Endothelial cell of umbilical vein (primary cell): ENCODE results near the gene OSBPL10. TPM values are rescaled to one million over a fixed set of nuclear protein-coding genes. Genes with fewer than 3 reads are reported as not detected.

Experiments
- BruUV-seq: library from RNA; stranded (reverse); fragments of 400-500 nt; replicated peaks from 2 replicates; lab custom pipeline; 2021; lab: Mats Ljungman, UMichigan
- CTCF ChIA-PET: fragments of 300-600, 350-600 bp; sonication (Branson Sonifier 250); formaldehyde crosslinking; loops from one replicate; lab custom pipeline; 2021; ENCODE audit warnings: antibody characterized with exemption, inconsistent platforms; lab: Charles Lee
- POLR2A ChIA-PET: fragments of 300-600, 350-600 bp; sonication (Branson Sonifier 250); formaldehyde crosslinking; loops from one replicate; lab custom pipeline; 2021; ENCODE audit warnings: antibody characterized with exemption, inconsistent platforms; lab: Charles Lee
- DNase-seq: peaks from one replicate; pipeline ENCODE4 v3.0.0-alpha.2; 2011; ENCODE audit warnings: low read depth, low spot score
- FAIRE-seq: peaks from 2 replicates; lab custom pipeline; 2011; peaks lifted over from hg19 to GRCh38; lab: Jason Lieb, UNC
- H2AFZ ChIP-seq: 2 replicates; pipeline ENCODE4 v1.6.0; 2012; ENCODE audit warnings: low read depth, low read length, control low read depth, inconsistent platforms
- H3K27ac ChIP-seq: 2 replicates; pipeline ENCODE4 v1.5.1; 2011; ENCODE audit warnings: low read depth, mild to moderate bottlenecking, control low read depth, low read length, moderate library complexity; ENCODE audit not compliant: insufficient read depth
- H3K27me3 ChIP-seq, 2 experiments: 2 replicates each; pipeline versions ENCODE4 v1.6.0 to v1.6.1; 2011; ENCODE audit warnings: low read length in 2 of 2, mixed read lengths in 1 of 2; ENCODE audit not compliant: control insufficient read depth in 2 of 2, insufficient read depth in 2 of 2
- H3K36me3 ChIP-seq, 2 experiments: 2 replicates in 1 of 2; 3 replicates in 1 of 2; pipeline ENCODE4 v1.5.1; 2011; ENCODE audit warnings: low read length in 2 of 2, mild to moderate bottlenecking in 1 of 2, moderate library complexity in 1 of 2; ENCODE audit not compliant: control insufficient read depth in 2 of 2, insufficient read depth in 2 of 2; ENCODE audit errors: extremely low read depth in 1 of 2
- H3K4me1 ChIP-seq: 3 replicates; pipeline ENCODE4 v1.5.1; 2011; ENCODE audit warnings: mild to moderate bottlenecking, low read length; ENCODE audit not compliant: control insufficient read depth, insufficient read depth; ENCODE audit errors: extremely low read depth
- H3K4me2 ChIP-seq: 2 replicates; pipeline ENCODE4 v1.6.1; 2011; ENCODE audit warnings: low read length, control low read depth, mixed read lengths; ENCODE audit not compliant: insufficient read depth
- H3K4me3 ChIP-seq, 3 experiments: fragments of 200-600 bp in 1 of 3; sonication (generic), shearing (Covaris generic) in 1 of 3; replicated peaks in 1 of 3; 2 replicates each; pipeline ENCODE4 v1.5.1; 2011 to 2016; ENCODE audit warnings: control low read depth in 3 of 3, low read length in 3 of 3, mild to moderate bottlenecking in 2 of 3, inconsistent platforms in 1 of 3, low read depth in 1 of 3, moderate library complexity in 1 of 3; ENCODE audit not compliant: insufficient read depth in 1 of 3
- H3K79me2 ChIP-seq: 2 replicates; pipeline ENCODE4 v1.6.0; 2012; ENCODE audit warnings: low read length, inconsistent platforms; ENCODE audit not compliant: control insufficient read depth, insufficient read depth
- H3K9ac ChIP-seq: replicated peaks from 2 replicates; pipeline ENCODE3; 2011; ENCODE audit warnings: low read length, control low read depth; ENCODE audit not compliant: insufficient read depth; ENCODE audit errors: extremely low read depth
- H3K9me1 ChIP-seq: replicated peaks from 3 replicates; pipeline ENCODE4 v1.6.0; 2011; ENCODE audit warnings: mild to moderate bottlenecking, low read length; ENCODE audit not compliant: control insufficient read depth, insufficient read depth; ENCODE audit errors: extremely low read depth
- H3K9me3 ChIP-seq: replicated peaks from 2 replicates; pipeline ENCODE4 v1.5.1; 2012; ENCODE audit warnings: low read length, inconsistent platforms; ENCODE audit not compliant: control insufficient read depth, insufficient read depth
- H4K20me1 ChIP-seq: replicated peaks from 2 replicates; pipeline ENCODE3; 2011; ENCODE audit warnings: mild to moderate bottlenecking, low read length; ENCODE audit not compliant: control insufficient read depth, insufficient read depth; ENCODE audit errors: extremely low read depth
- CTCF ChIP-seq, 2 donors: IDR thresholded peaks; 1 replicate in 1 of 2; 2 replicates in 1 of 2; pipeline ENCODE4 v1.5.1; 2011; ENCODE audit warnings: low read length in 2 of 2, mild to moderate bottlenecking in 2 of 2, moderate library complexity in 2 of 2, control low read depth in 1 of 2, inconsistent platforms in 1 of 2, low read depth in 1 of 2; ENCODE audit not compliant: insufficient read depth in 1 of 2; ENCODE audit errors: extremely low read depth in 1 of 2
- EZH2 ChIP-seq: IDR thresholded peaks from 2 replicates; pipeline ENCODE4 v1.6.1; 2012; ENCODE audit warnings: borderline replicate concordance, low read depth, mild to moderate bottlenecking, moderate library complexity, low read length, inconsistent platforms; ENCODE audit not compliant: severe bottlenecking
- FOS ChIP-seq: IDR thresholded peaks from 2 replicates; pipeline ENCODE4 v1.6.1; 2011; ENCODE audit warnings: mild to moderate bottlenecking, low read length, moderate library complexity, borderline replicate concordance; ENCODE audit not compliant: insufficient read depth
- GATA2 ChIP-seq: IDR thresholded peaks from 2 replicates; pipeline ENCODE4 v1.7.0; 2011; ENCODE audit warnings: low read depth, mild to moderate bottlenecking, moderate library complexity, mixed read lengths, low read length; ENCODE audit not compliant: insufficient read length, insufficient read depth
- JUN ChIP-seq: IDR thresholded peaks from 2 replicates; pipeline ENCODE4 v1.6.1; 2011; ENCODE audit warnings: borderline replicate concordance, low read depth; ENCODE audit not compliant: insufficient read length, insufficient read depth
- MAX ChIP-seq: IDR thresholded peaks from 2 replicates; pipeline ENCODE4 v1.6.1; 2011; ENCODE audit not compliant: insufficient read depth, insufficient read length
- MYC ChIP-seq: IDR thresholded peaks from one replicate; pipeline ENCODE4 v1.6.1; 2011; ENCODE audit warnings: mild to moderate bottlenecking, low read depth, low read length
- POLR2A ChIP-seq: IDR thresholded peaks from 2 replicates; pipeline ENCODE4 v1.6.1; 2012; ENCODE audit warnings: low read depth, mild to moderate bottlenecking, control low read depth, low read length
- POLR2AphosphoS5 ChIP-seq: IDR thresholded peaks from 2 replicates; pipeline ENCODE4 v1.6.1; 2012; ENCODE audit warnings: low read depth, mild to moderate bottlenecking, control low read depth, low read length, moderate library complexity; ENCODE audit not compliant: insufficient read depth
- dilution Hi-C: fragments of 300-500 bp; cut with MboI; formaldehyde crosslinking; loops from one replicate; pipeline ENCODE4 v1.15.0; 2019; ENCODE audit warnings: low sequenced_read_pairs; ENCODE audit not compliant: extremely low pct_ligation_motif_present
- intact Hi-C: fragments of 100-400 bp; cut with micrococcal nuclease; formaldehyde crosslinking; loops from one replicate; pipeline ENCODE4 v1.10.0; 2022
- polyA plus RNA-seq, 4 experiments: library from polyadenylated mRNA; depleted of rRNA in 3 of 4; stranded (reverse) in 3 of 4; unstranded in 1 of 4; fragments of >200 nt; gene quantifications; 2 replicates each; pipeline versions ENCODE4 v1.2.1 to v1.2.3, GENCODE V29; 2011 to 2012; ENCODE audit warnings: missing spikeins in 1 of 4
- total RNA-seq: library from RNA; stranded (reverse); gene quantifications from 2 replicates; pipeline ENCODE4 v1.2.3, GENCODE V29; 2021

OSBPL10 gene
- total and polyA plus RNA-seq, 2 donors (not counting 3 experiments of a cell fraction or from before 2014, with no cell fraction given), result 10.8 to 47.6 TPM

- Histone ChIP-seq H3K9me3 (no peaks in the 10 kb centered on the region), H3K4me3 (no peak overlapping the region), H3K36me3 (no peaks in the 10 kb centered on the region), H2AFZ (no peak overlapping the region), H4K20me1 (no peaks in the 10 kb centered on the region), H3K4me1 (no peaks in the 10 kb centered on the region), H3K79me2 (no peaks in the 10 kb centered on the region), H3K4me2 (no peak overlapping the region), H3K27me3 (peaks cover 4 to 12% of the 10 kb centered on the region in 2 experiments), H3K9ac (no peak overlapping the region), H3K27ac (no peak overlapping the region), H3K9me1 (no peaks in the 10 kb centered on the region)
- FAIRE-seq (no peak), DNase-seq (no peak)
- BruUV-seq, result no TSS peak
- intact Hi-C loops (no loop called here), dilution Hi-C loops (no loop called here)
- no peak for TF ChIP-seq POLR2AphosphoS5
- no peak for TF ChIP-seq CTCF (IDR thresholded peaks at IDR 0.05; ENCODE audit: extremely low read depth in 1 of 2, insufficient read depth in 1 of 2, low read depth in 1 of 2, low read length in 2 of 2)
- no peak for TF ChIP-seq MAX
- no peak for TF ChIP-seq MYC
- no peak for TF ChIP-seq POLR2A
- TF ChIP-seq GATA2, result no peak
- TF ChIP-seq JUN, result no peak
- no peak for TF ChIP-seq FOS
- no peak for TF ChIP-seq EZH2
- ChIA-PET POLR2A (no interaction called here), CTCF (interaction anchor here (1.3 kb wide), 1 partner anchor 14 kb away, joined by 4 read pairs; no protein-coding TSS in a partner anchor)
These were observed 22.3 kb upstream of the OSBPL10 start for GRCh38 chr3:32003380-32003779.
